ENCODE measurements around the gene DNAL4.

Gene DNAL4

GRCh38 chr22:38758276-38758945 lies 35.5 kb downstream of the DNAL4 start:
- peaks cover 43% of the 10 kb centered on the region for H3K4me1 Mint-ChIP-seq
- DNase-seq (ENCODE audit: low spot score in 2 of 2) (peak in 1 of 2 donors; percentile 28), ATAC-seq (replicated peaks; ENCODE audit: extremely low read depth, poor library complexity, severe bottlenecking) (no peak)
- no peaks in the 10 kb centered on the region for H3K9me3 Mint-ChIP-seq
- peak overlapping the region; percentile 17 for H3K27ac Mint-ChIP-seq (ENCODE audit: low read depth)
- peak overlapping the region; percentile 89 for H3K4me3 Mint-ChIP-seq
- peaks cover 22% of the 10 kb centered on the region for H3K36me3 Mint-ChIP-seq (ENCODE audit: insufficient read depth)
- no peaks in the 10 kb centered on the region for H3K27me3 Mint-ChIP-seq

GRCh38 chr22:38757464-38757757 lies 36.5 kb downstream of the DNAL4 start:
- Mint-ChIP-seq H3K4me3 (peak overlapping the region; percentile 89), H3K4me1 (peaks cover 53% of the 10 kb centered on the region), H3K36me3 (ENCODE audit: insufficient read depth) (peaks cover 31% of the 10 kb centered on the region), H3K9me3 (no peaks in the 10 kb centered on the region), H3K27me3 (no peaks in the 10 kb centered on the region), H3K27ac (ENCODE audit: low read depth) (peak overlapping the region; percentile 92)
- ATAC-seq (replicated peaks; ENCODE audit: extremely low read depth, poor library complexity, severe bottlenecking), result no peak
- no peak for DNase-seq (ENCODE audit: low spot score in 2 of 2)

GRCh38 chr22:38756711-38757463 lies 37.1 kb downstream of the DNAL4 start:
- H3K9me3 Mint-ChIP-seq, result no peaks in the 10 kb centered on the region
- H3K27ac Mint-ChIP-seq (ENCODE audit: low read depth), result peak overlapping the region; percentile 92
- H3K27me3 Mint-ChIP-seq, result no peaks in the 10 kb centered on the region
- H3K36me3 Mint-ChIP-seq (ENCODE audit: insufficient read depth), result peaks cover 36% of the 10 kb centered on the region
- ATAC-seq (replicated peaks; ENCODE audit: extremely low read depth, poor library complexity, severe bottlenecking) (no peak), DNase-seq (ENCODE audit: low spot score in 2 of 2) (no peak)
- peak overlapping the region; percentile 89 for H3K4me3 Mint-ChIP-seq
- peaks cover 58% of the 10 kb centered on the region for H3K4me1 Mint-ChIP-seq

- peak; percentile 73 for ATAC-seq (replicated peaks; ENCODE audit: extremely low read depth, poor library complexity, severe bottlenecking)
- H3K27me3 Mint-ChIP-seq, result no peaks in the 10 kb centered on the region
- H3K9me3 Mint-ChIP-seq, result no peaks in the 10 kb centered on the region
- peak; percentile 88 to 89 for DNase-seq (ENCODE audit: low spot score in 2 of 2)
- H3K4me1 Mint-ChIP-seq, result peaks cover 67% of the 10 kb centered on the region
- peaks cover 45% of the 10 kb centered on the region for H3K36me3 Mint-ChIP-seq (ENCODE audit: insufficient read depth)
- peak within 1 kb of the TSS; percentile 98 for H3K4me3 Mint-ChIP-seq
- peak within 1 kb of the TSS; percentile 93 for H3K27ac Mint-ChIP-seq (ENCODE audit: low read depth)
These were observed 37.9 kb downstream of the DNAL4 start, which contains the start of gene SUN2 for GRCh38 chr22:38755911-38756532. TSS of gene SUN2 (minus strand) at chr22:38755998. CDS start at chr22:38752628, 3,370 bp downstream.

GRCh38 chr22:38755155-38755910 lies 38.6 kb downstream of the DNAL4 start:
- ATAC-seq (replicated peaks; ENCODE audit: extremely low read depth, poor library complexity, severe bottlenecking) (peak; percentile 10), DNase-seq (ENCODE audit: low spot score in 2 of 2) (peak in 1 of 2 donors; percentile 32)
- no peaks in the 10 kb centered on the region for H3K9me3 Mint-ChIP-seq
- H3K27me3 Mint-ChIP-seq, result no peaks in the 10 kb centered on the region
- peak overlapping the region; percentile 93 for H3K27ac Mint-ChIP-seq (ENCODE audit: low read depth)
- peaks cover 52% of the 10 kb centered on the region for H3K36me3 Mint-ChIP-seq (ENCODE audit: insufficient read depth)
- peak overlapping the region; percentile 98 for H3K4me3 Mint-ChIP-seq
- H3K4me1 Mint-ChIP-seq, result peaks cover 71% of the 10 kb centered on the region

- Mint-ChIP-seq H3K27ac (ENCODE audit: low read depth) (peak overlapping the region; percentile 93), H3K4me3 (peak overlapping the region; percentile 98), H3K4me1 (peaks cover 77% of the 10 kb centered on the region), H3K36me3 (ENCODE audit: insufficient read depth) (peaks cover 57% of the 10 kb centered on the region), H3K27me3 (no peaks in the 10 kb centered on the region), H3K9me3 (no peaks in the 10 kb centered on the region)
- no peak for DNase-seq (ENCODE audit: low spot score in 2 of 2)
- no peak for ATAC-seq (replicated peaks; ENCODE audit: extremely low read depth, poor library complexity, severe bottlenecking)
These were observed 39.2 kb downstream of the DNAL4 start for GRCh38 chr22:38754751-38755154.

- Mint-ChIP-seq H3K4me1 (peaks cover 81% of the 10 kb centered on the region), H3K4me3 (peak overlapping the region; percentile 98), H3K9me3 (no peaks in the 10 kb centered on the region), H3K27ac (ENCODE audit: low read depth) (peak overlapping the region; percentile 93), H3K27me3 (no peaks in the 10 kb centered on the region), H3K36me3 (ENCODE audit: insufficient read depth) (peaks cover 63% of the 10 kb centered on the region)
- ATAC-seq (replicated peaks; ENCODE audit: extremely low read depth, poor library complexity, severe bottlenecking), result no peak
- no peak for DNase-seq (ENCODE audit: low spot score in 2 of 2)
These were observed 39.8 kb downstream of the DNAL4 start for GRCh38 chr22:38753948-38754750.

GRCh38 chr22:38751422-38752346 lies 42.3 kb downstream of the DNAL4 start:
- no peaks in the 10 kb centered on the region for H3K27me3 Mint-ChIP-seq
- peak; percentile 53 to 76 for DNase-seq (ENCODE audit: low spot score in 2 of 2)
- peaks cover 85% of the 10 kb centered on the region for H3K36me3 Mint-ChIP-seq (ENCODE audit: insufficient read depth)
- H3K9me3 Mint-ChIP-seq, result no peaks in the 10 kb centered on the region
- ATAC-seq (replicated peaks; ENCODE audit: extremely low read depth, poor library complexity, severe bottlenecking), result peak; percentile 61
- peaks cover 58% of the 10 kb centered on the region for H3K4me1 Mint-ChIP-seq
- H3K27ac Mint-ChIP-seq (ENCODE audit: low read depth), result peak overlapping the region; percentile 93
- peak overlapping the region; percentile 98 for H3K4me3 Mint-ChIP-seq

- H3K9me3 Mint-ChIP-seq, result no peaks in the 10 kb centered on the region
- peaks cover 87% of the 10 kb centered on the region for H3K36me3 Mint-ChIP-seq (ENCODE audit: insufficient read depth)
- DNase-seq (ENCODE audit: low spot score in 2 of 2), result no peak
- peaks cover 56% of the 10 kb centered on the region for H3K4me1 Mint-ChIP-seq
- peak overlapping the region; percentile 93 for H3K27ac Mint-ChIP-seq (ENCODE audit: low read depth)
- peak overlapping the region; percentile 98 for H3K4me3 Mint-ChIP-seq
- no peaks in the 10 kb centered on the region for H3K27me3 Mint-ChIP-seq
- no peak for ATAC-seq (replicated peaks; ENCODE audit: extremely low read depth, poor library complexity, severe bottlenecking)
These were observed 42.9 kb downstream of the DNAL4 start for GRCh38 chr22:38751066-38751421.

GRCh38 chr22:38750638-38751037 lies 43.3 kb downstream of the DNAL4 start:
- no peaks in the 10 kb centered on the region for H3K27me3 Mint-ChIP-seq
- H3K4me1 Mint-ChIP-seq, result peaks cover 56% of the 10 kb centered on the region
- ATAC-seq (replicated peaks; ENCODE audit: extremely low read depth, poor library complexity, severe bottlenecking), result no peak
- DNase-seq (ENCODE audit: low spot score in 2 of 2), result no peak
- H3K4me3 Mint-ChIP-seq, result peak overlapping the region; percentile 98
- H3K36me3 Mint-ChIP-seq (ENCODE audit: insufficient read depth), result peaks cover 89% of the 10 kb centered on the region
- no peaks in the 10 kb centered on the region for H3K9me3 Mint-ChIP-seq
- peak overlapping the region; percentile 93 for H3K27ac Mint-ChIP-seq (ENCODE audit: low read depth)

- peaks cover 53% of the 10 kb centered on the region for H3K4me1 Mint-ChIP-seq
- ATAC-seq (replicated peaks; ENCODE audit: extremely low read depth, poor library complexity, severe bottlenecking), result no peak
- H3K36me3 Mint-ChIP-seq (ENCODE audit: insufficient read depth), result peaks cover 92% of the 10 kb centered on the region
These were observed 43.8 kb downstream of the DNAL4 start for GRCh38 chr22:38750104-38750503.

More at GRCh38 chr22:38750104-38750503, 43.8 kb downstream of the DNAL4 start:
- Mint-ChIP-seq H3K4me3 (peak overlapping the region; percentile 98), H3K27ac (ENCODE audit: low read depth) (peak overlapping the region; percentile 93), H3K27me3 (no peaks in the 10 kb centered on the region), H3K9me3 (no peaks in the 10 kb centered on the region)
- DNase-seq (ENCODE audit: low spot score in 2 of 2), result no peak

Measured in central memory CD8-positive, alpha-beta T cell (primary cell).